Right renal cortex interstitium (tissue), 3 donors: Measurements from ENCODE around the gene ZNF546. TPM values are rescaled to one million over a fixed set of nuclear protein-coding genes. Genes with fewer than 3 reads are reported as not detected.

ENCODE experiments used
- DNase-seq, 3 donors: peaks; one replicate each; pipeline ENCODE4 v3.0.0-alpha.2; 2013; ENCODE audit warnings: low read depth in 3 of 3, low spot score in 2 of 3
- polyA plus RNA-seq, 3 donors: library from polyadenylated mRNA; unstranded; fragments of 120-200 nt; gene quantifications; one replicate each; pipeline ENCODE4 v1.2.1, GENCODE V29; 2013; ENCODE audit not compliant: insufficient read length in 3 of 3

The ZNF546 gene
- polyA plus RNA-seq, 3 donors: 4.9 to 6.2 (median 6.1) TPM

GRCh38 chr19:40053491-40053890, 56.6 kb downstream of the ZNF546 start:
- DNase-seq: no peak

- no peak for DNase-seq
These were observed 57.8 kb downstream of the ZNF546 start for GRCh38 chr19:40054632-40055031.

DNA sequence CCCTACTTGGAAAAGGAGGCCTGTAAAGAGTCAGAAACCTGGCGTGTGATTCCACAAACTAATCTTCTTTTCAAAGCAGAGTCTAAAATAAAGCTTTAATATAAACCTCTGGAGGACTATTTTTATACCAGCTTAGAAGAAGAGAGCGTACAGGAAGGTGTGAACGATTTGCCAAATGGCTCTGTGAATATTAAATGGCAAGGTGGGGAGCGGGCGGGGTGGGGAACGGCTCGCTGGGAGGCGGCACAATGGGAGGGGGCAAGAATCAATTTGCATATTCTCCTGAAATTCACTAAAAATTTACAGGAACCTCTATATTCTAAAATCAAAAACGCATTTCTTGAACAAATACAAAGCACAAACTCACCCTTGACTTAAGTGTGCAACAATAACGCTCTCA, 58.2 kb downstream of the ZNF546 start:
- no peak for DNase-seq

DNA sequence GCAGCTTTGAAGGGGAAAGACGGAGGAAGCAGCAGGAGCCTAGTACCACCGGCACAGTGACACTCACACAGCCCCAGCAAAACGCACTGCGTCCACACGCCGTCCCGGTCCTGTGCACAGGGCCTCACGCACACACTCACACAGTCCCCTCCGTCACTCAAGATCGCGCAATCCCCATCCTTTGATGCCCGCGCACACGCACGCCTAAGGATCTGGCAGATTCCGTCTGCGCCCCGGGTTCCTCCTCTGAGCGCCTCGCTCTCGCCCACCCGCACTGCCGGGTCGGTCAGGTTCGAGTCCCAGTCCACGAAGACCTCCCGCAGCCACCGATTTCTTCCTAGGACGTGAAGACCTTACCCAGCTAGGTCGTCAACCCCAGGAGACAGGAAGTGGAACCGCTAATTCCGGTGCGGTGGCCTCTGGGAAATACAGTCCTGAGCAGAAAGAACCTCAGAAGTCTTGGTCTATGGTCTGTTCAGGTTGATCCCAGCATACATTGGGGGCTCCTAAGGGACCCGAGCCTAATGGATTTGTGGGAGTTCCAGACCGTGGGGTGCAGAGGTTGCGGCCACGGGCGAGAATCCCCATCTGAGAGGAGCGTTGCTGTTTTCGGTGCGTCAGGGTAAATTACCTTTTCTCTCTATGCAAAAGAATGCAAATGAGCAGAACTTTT, 59.1 kb downstream of the ZNF546 start, which contains the start of gene ZNF780B:
ZNF780B (minus strand) TSS at position 400 of the 673 bp plus-strand sequence. CDS start 5,899 bp downstream, outside the sequence.
- peak; percentile 34 to 62 (median 48) for DNase-seq

GRCh38 chr19:40056505-40056904, 59.6 kb downstream of the ZNF546 start:
- DNase-seq: no peak

DNA sequence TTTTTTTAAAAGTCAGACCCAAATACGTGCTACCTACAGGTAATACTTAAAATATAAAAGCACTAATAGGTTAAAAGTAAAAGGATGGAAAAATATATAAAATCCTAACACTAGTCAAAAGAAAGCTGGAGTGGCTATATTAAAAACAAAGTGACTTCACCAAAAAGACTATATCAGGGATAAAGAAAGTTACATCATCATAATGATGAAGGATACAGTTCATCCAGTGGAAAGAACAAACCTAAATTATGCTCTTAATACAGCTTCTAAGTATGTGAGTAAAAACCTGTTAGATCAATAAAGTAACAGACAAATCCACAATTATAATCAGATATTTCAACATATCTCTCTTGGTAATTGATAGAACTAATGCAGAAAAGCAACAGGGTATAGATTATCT, 60.3 kb downstream of the ZNF546 start:
- no peak for DNase-seq

- no peak for DNase-seq
These were observed 62.8 kb downstream of the ZNF546 start for GRCh38 chr19:40059624-40060023.

- no peak for DNase-seq
These were observed 73.2 kb downstream of the ZNF546 start for GRCh38 chr19:40070058-40070457.

Other genes with a start within 250 kb of the ZNF546 start
- not detected for gene LEUTX, start 218.2 kb upstream of the ZNF546 start, polyA plus RNA-seq
- 10 to 100 TPM; 28.2 to 34.5 (median 32.1) TPM for gene DYRK1B, start 162.9 kb upstream of the ZNF546 start, polyA plus RNA-seq
- 100 to 1,000 TPM; 345 to 389 (median 381) TPM for gene FBL, start 150.7 kb upstream of the ZNF546 start, polyA plus RNA-seq
- gene FCGBP, start 62.4 kb upstream of the ZNF546 start, polyA plus RNA-seq: 1 to 10 TPM; 5.4 to 9.4 (median 9.2) TPM
- gene PSMC4, start 25.9 kb upstream of the ZNF546 start, polyA plus RNA-seq: 10 to 100 TPM; 81.1 to 93.7 (median 86.7) TPM
- gene ZNF780B, start 59.2 kb downstream of the ZNF546 start, polyA plus RNA-seq: 10 to 100 TPM; 20.6 to 22.9 (median 21.5) TPM
- gene ZNF780A, start 93.9 kb downstream of the ZNF546 start, polyA plus RNA-seq: 10 to 100 TPM; 20.1 to 24.2 (median 20.2) TPM
- 10 to 100 TPM; 10.6 to 12.8 (median 11.6) TPM for gene MAP3K10, start 194.4 kb downstream of the ZNF546 start, polyA plus RNA-seq
- under 1 TPM in 1 of 3 donors, not detected in 2; 0.16 TPM for gene TTC9B, start 221.3 kb downstream of the ZNF546 start, polyA plus RNA-seq
- gene CCNP, start 229.6 kb downstream of the ZNF546 start, polyA plus RNA-seq: 1 to 10 TPM in 1 of 3 donors, under 1 TPM in 2; 0.68 to 1.1 (median 0.79) TPM